KMS-11 (cell line): ENCODE data around the gene GBA2.

ENCODE experiments used
- H2AFZ ChIP-seq: fragments of 200-600 bp; sonication (generic); 2 replicates; pipeline ENCODE4 v1.6.1; 2016; ENCODE audit warnings: antibody characterized with exemption, mixed run types, low read depth
- H3K27ac ChIP-seq: fragments of 200-600 bp; sonication (generic); 2 replicates; pipeline ENCODE4 v1.6.1; 2016; ENCODE audit warnings: mild to moderate bottlenecking, mixed run types
- H3K27me3 ChIP-seq: fragments of 200-600 bp; sonication (generic); 2 replicates; pipeline ENCODE4 v1.6.1; 2017; ENCODE audit warnings: mild to moderate bottlenecking, low read depth, mixed run types, moderate library complexity; ENCODE audit not compliant: insufficient read depth
- H3K36me3 ChIP-seq: fragments of 200-600 bp; sonication (generic); 2 replicates; pipeline ENCODE4 v1.6.1; 2017; ENCODE audit warnings: mild to moderate bottlenecking, mixed run types; ENCODE audit not compliant: insufficient read depth
- H3K4me1 ChIP-seq: fragments of 200-600 bp; sonication (generic); 2 replicates; pipeline ENCODE4 v1.6.1; 2016; ENCODE audit warnings: mild to moderate bottlenecking, low read depth, mixed run types; ENCODE audit not compliant: poor library complexity, severe bottlenecking
- H3K4me2 ChIP-seq: fragments of 200-600 bp; sonication (generic); 2 replicates; pipeline ENCODE4 v1.7.0; 2016; ENCODE audit warnings: mild to moderate bottlenecking, mixed run types
- H3K4me3 ChIP-seq: fragments of 200-600 bp; sonication (generic); IDR thresholded peaks from 2 replicates; pipeline ENCODE4 v1.6.1; 2017; ENCODE audit warnings: low read depth, low read length, mixed read lengths; ENCODE audit not compliant: insufficient read depth
- H3K79me2 ChIP-seq: fragments of 200-600 bp; sonication (generic); 2 replicates; pipeline ENCODE4 v1.6.1; 2016; ENCODE audit warnings: low read depth, mixed run types; ENCODE audit not compliant: insufficient read depth
- H3K9ac ChIP-seq: fragments of 200-600 bp; sonication (generic); 2 replicates; pipeline ENCODE4 v1.6.1; 2016; ENCODE audit warnings: mild to moderate bottlenecking, mixed run types
- H4K20me1 ChIP-seq: fragments of 200-600 bp; sonication (generic); 2 replicates; pipeline ENCODE4 v1.6.1; 2016; ENCODE audit warnings: mild to moderate bottlenecking, mixed run types; ENCODE audit not compliant: insufficient read depth
- TF ChIP-seq, protein P1 (sequence below): fragments of 200-600 bp; sonication (generic); conservative IDR thresholded peaks from 2 replicates; pipeline ENCODE4 v1.6.1; 2017; ENCODE audit warnings: low read depth, mild to moderate bottlenecking, antibody characterized with exemption, low read length, moderate library complexity, mixed read lengths

GBA2 gene

DNA sequence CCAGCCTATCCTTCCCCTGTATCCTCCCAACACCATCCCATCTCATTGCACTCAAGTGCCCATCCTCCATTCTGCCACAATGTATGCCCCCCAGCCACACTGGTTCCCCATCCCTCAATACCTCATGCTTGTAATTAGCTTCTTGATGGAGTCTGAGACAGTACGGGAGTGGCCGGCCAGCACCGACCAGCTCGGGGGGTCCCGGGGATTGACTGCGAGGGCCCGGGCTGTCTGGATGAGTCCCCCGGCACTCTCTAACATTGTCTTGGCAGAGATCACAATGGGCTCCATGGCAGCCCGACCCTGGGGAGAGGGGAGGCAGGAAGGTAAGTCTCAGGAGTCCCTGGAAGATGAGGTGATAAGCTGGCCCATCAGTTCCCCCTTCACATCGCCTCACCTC lies 42.1 kb downstream of the GBA2 start:
- TF ChIP-seq, protein P1, sequence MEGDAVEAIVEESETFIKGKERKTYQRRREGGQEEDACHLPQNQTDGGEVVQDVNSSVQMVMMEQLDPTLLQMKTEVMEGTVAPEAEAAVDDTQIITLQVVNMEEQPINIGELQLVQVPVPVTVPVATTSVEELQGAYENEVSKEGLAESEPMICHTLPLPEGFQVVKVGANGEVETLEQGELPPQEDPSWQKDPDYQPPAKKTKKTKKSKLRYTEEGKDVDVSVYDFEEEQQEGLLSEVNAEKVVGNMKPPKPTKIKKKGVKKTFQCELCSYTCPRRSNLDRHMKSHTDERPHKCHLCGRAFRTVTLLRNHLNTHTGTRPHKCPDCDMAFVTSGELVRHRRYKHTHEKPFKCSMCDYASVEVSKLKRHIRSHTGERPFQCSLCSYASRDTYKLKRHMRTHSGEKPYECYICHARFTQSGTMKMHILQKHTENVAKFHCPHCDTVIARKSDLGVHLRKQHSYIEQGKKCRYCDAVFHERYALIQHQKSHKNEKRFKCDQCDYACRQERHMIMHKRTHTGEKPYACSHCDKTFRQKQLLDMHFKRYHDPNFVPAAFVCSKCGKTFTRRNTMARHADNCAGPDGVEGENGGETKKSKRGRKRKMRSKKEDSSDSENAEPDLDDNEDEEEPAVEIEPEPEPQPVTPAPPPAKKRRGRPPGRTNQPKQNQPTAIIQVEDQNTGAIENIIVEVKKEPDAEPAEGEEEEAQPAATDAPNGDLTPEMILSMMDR = no peak
- Histone ChIP-seq H4K20me1 (no peaks in the 10 kb centered on the region), H2AFZ (no peak overlapping the region), H3K27ac (no peak overlapping the region), H3K27me3 (no peaks in the 10 kb centered on the region), H3K36me3 (no peaks in the 10 kb centered on the region), H3K4me3 (no peak overlapping the region), H3K4me1 (peaks cover 3% of the 10 kb centered on the region), H3K4me2 (no peak overlapping the region), H3K9ac (no peak overlapping the region), H3K79me2 (no peaks in the 10 kb centered on the region)

DNA sequence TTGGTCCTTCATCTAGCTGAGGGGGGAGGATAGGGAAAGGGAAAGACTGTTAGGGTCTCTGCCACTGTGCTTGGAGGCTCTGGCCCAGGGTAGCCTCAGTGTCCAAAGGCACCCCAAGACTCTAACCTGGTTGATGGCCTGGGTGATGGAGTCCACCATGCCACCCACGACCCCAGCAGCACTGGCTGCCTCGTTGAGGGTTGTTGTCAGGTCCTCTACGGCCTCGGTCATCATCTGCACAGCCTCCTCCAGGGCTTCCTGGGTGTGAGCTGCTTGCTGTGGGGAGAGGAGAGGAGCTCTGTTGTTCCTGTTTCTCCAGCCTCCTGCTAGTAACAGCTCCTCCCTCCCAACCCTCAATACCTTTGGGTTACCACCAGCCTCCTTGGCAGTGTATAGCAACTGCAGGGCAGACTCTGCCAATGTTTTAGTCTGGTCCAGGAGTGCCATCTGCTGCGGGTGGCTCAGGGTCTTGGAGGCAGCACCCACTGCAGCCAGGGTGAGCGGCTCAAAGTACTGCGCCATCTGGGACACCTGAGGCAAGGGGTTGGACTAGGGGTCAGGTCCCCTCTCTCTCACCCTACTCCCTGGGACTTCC lies 43.1 kb downstream of the GBA2 start:
- no peak overlapping the region for H3K9ac ChIP-seq
- no peaks in the 10 kb centered on the region for H3K79me2 ChIP-seq
- no peak overlapping the region for H2AFZ ChIP-seq
- H3K4me3 ChIP-seq = no peak overlapping the region
- H3K27ac ChIP-seq = no peak overlapping the region
- H3K4me1 ChIP-seq = no peaks in the 10 kb centered on the region
- no peaks in the 10 kb centered on the region for H4K20me1 ChIP-seq
- no peak overlapping the region for H3K4me2 ChIP-seq
- TF ChIP-seq, protein P1 = no peak
- no peaks in the 10 kb centered on the region for H3K27me3 ChIP-seq
- H3K36me3 ChIP-seq = no peaks in the 10 kb centered on the region

DNA sequence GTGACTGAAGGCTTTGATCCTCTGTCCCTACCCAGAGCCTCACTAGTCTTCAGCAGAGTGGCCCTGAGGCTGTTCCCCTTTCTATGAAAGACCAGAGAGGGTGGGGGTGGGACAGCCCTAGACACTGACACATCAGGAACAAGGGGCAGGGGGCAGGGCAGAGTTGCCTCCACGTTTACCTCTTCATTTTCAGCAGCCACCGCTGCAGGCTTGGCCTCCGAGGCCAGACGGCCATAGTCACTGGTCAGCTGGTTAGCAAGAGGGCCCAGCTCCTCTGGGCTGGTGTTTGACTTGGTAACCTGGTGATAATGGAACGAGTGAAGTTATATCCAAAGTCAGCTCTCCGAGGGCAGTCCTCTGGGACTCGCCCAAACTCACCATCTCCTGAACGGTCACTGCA lies 43.7 kb downstream of the GBA2 start:
- no peaks in the 10 kb centered on the region for H3K27me3 ChIP-seq
- H3K4me1 ChIP-seq = no peaks in the 10 kb centered on the region
- H4K20me1 ChIP-seq = no peaks in the 10 kb centered on the region
- H3K9ac ChIP-seq = no peak overlapping the region
- H2AFZ ChIP-seq = no peak overlapping the region
- H3K79me2 ChIP-seq = no peaks in the 10 kb centered on the region
- no peak overlapping the region for H3K4me3 ChIP-seq
- H3K27ac ChIP-seq = no peak overlapping the region
- no peaks in the 10 kb centered on the region for H3K36me3 ChIP-seq
- H3K4me2 ChIP-seq = no peak overlapping the region
- TF ChIP-seq, protein P1 = no peak

DNA sequence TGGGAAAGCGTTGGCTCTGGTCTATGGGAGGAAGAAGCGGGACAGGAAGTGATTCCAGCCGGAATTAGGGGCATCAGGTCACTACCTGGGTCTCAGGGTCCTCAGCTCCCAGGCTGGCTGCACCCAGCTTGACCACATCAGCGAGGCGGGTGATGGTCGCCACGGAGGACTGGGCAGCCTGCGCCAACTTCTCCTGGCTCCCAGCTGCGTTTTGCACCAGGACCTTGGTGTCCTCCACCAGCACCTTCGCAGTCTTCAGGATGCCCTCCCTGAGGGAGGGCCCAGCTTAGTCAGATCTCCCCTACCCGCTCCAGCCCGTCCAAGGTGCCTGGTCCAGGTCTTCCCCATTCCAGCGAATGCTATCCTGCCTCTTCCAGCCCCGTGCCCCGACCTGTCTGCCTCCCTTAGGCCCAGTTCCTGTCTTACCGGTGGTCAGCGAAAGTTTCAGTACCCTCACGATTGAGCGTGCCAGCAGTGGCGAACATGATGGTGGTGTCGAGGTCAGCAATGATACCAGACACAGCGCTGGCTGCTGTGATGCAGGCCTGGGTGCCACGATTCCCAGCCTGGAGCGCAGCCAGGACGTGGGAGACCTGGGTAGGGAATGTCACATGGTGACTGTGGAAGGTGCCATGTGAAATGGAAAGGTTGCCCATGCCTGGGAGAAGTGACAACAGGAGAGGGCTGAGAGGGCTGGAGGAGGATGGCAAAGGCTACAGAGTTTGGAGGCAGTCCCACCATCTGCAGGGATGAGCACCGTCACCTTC lies 44.9 kb downstream of the GBA2 start:
- H3K4me2 ChIP-seq = no peak overlapping the region
- no peak overlapping the region for H3K4me3 ChIP-seq
- H3K27me3 ChIP-seq = no peaks in the 10 kb centered on the region
- H4K20me1 ChIP-seq = no peaks in the 10 kb centered on the region
- H3K9ac ChIP-seq = no peak overlapping the region
- H3K36me3 ChIP-seq = no peaks in the 10 kb centered on the region; the same call in 1 of the 2 replicates
- no peaks in the 10 kb centered on the region for H3K79me2 ChIP-seq
- no peak overlapping the region for H2AFZ ChIP-seq
- H3K4me1 ChIP-seq = no peaks in the 10 kb centered on the region
- no peak overlapping the region for H3K27ac ChIP-seq
- TF ChIP-seq, protein P1 = no peak
